Colonic mucosa (tissue), 4 donors: ENCODE measurements around the gene HLCS. TPM values are rescaled to one million over a fixed set of nuclear protein-coding genes. Genes with fewer than 3 reads are reported as not detected.
A peak's percentile ranks its signal among the peaks of the same experiment; 100 is the strongest.

Experiments
- DNase-seq: peaks from one replicate; pipeline ENCODE4 v3.0.0-alpha.2; 2020
- H3K27ac ChIP-seq: fragments of 200-600 bp; one replicate; pipeline ENCODE4 v1.8.0; 2021
- H3K27me3 ChIP-seq: fragments of 200-600 bp; one replicate; pipeline ENCODE4 v1.8.0; 2021
- H3K36me3 ChIP-seq: fragments of 200-600 bp; one replicate; pipeline ENCODE4 v1.8.0; 2021
- H3K4me1 ChIP-seq: fragments of 200-600 bp; one replicate; pipeline ENCODE4 v1.8.0; 2021; ENCODE audit warnings: mild to moderate bottlenecking
- H3K4me3 ChIP-seq: fragments of 200-600 bp; one replicate; pipeline ENCODE4 v1.8.0; 2021
- H3K9ac ChIP-seq, 2 donors: one replicate each; pipeline ENCODE4 v1.7.0; 2013; ENCODE audit warnings: control low read depth in 2 of 2, low read depth in 2 of 2, low read length in 2 of 2
- H3K9me3 ChIP-seq: fragments of 200-600 bp; one replicate; pipeline ENCODE4 v1.8.0; 2021
- intact Hi-C: fragments of 100-400 bp; cut with DNase I; formaldehyde crosslinking; loops from one replicate; pipeline ENCODE4 v1.14.1; 2022
- total RNA-seq, 2 donors: library from RNA; stranded (reverse); fragmentation: NEBNext Ultra II Directional in 1 of 2; extraction: Animal tissue kit (Norgen Biotek cat#: 25700) in 1 of 2; gene quantifications; one replicate each; pipeline ENCODE4 v1.2.1, GENCODE V29; 2021
- TF ChIP-seq, protein P1 (sequence below): fragments of 200-600 bp; IDR thresholded peaks from one replicate; pipeline ENCODE4 v1.8.0; 2022; ENCODE audit warnings: antibody characterized with exemption, mild to moderate bottlenecking
- donor health status: healthy.
- donor health status: DM: no; HTN: no; CAD: no.
- donor health status: DM: no; HTN: no; CAD: no.

Gene HLCS
- total RNA-seq, 2 donors from 2014 or later, result 10.8 to 11.4 TPM

DNA sequence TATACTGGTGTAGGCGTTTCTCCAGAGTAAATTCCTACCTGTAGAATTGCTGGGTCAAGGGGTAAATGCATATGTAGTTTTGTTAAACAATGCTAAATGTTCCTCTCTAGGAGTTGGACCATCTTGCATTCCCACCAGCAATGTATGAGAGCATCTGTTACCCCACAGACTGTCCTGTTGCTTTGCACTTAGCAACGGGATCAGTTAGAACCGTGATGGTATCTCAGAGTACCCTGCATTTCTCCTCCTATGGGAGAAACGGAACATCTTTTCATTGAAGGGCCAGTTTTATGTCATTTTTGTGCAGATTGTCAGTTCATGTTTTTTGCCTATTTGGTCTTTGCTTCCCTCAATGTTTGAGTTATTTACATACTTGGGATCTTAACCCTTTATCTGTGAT, 22.1 kb upstream of the HLCS start:
- no peaks in the 10 kb centered on the region for H3K27me3 ChIP-seq
- H3K27ac ChIP-seq, result no peak overlapping the region
- H3K4me3 ChIP-seq, result no peak overlapping the region
- H3K9me3 ChIP-seq, result no peaks in the 10 kb centered on the region
- TF ChIP-seq, protein P1, sequence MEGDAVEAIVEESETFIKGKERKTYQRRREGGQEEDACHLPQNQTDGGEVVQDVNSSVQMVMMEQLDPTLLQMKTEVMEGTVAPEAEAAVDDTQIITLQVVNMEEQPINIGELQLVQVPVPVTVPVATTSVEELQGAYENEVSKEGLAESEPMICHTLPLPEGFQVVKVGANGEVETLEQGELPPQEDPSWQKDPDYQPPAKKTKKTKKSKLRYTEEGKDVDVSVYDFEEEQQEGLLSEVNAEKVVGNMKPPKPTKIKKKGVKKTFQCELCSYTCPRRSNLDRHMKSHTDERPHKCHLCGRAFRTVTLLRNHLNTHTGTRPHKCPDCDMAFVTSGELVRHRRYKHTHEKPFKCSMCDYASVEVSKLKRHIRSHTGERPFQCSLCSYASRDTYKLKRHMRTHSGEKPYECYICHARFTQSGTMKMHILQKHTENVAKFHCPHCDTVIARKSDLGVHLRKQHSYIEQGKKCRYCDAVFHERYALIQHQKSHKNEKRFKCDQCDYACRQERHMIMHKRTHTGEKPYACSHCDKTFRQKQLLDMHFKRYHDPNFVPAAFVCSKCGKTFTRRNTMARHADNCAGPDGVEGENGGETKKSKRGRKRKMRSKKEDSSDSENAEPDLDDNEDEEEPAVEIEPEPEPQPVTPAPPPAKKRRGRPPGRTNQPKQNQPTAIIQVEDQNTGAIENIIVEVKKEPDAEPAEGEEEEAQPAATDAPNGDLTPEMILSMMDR, result no peak
- DNase-seq, result no peak
- no peaks in the 10 kb centered on the region for H3K36me3 ChIP-seq
- intact Hi-C loops, result no loop called here
- H3K4me1 ChIP-seq, result no peaks in the 10 kb centered on the region
- no peak overlapping the region for H3K9ac ChIP-seq

DNA sequence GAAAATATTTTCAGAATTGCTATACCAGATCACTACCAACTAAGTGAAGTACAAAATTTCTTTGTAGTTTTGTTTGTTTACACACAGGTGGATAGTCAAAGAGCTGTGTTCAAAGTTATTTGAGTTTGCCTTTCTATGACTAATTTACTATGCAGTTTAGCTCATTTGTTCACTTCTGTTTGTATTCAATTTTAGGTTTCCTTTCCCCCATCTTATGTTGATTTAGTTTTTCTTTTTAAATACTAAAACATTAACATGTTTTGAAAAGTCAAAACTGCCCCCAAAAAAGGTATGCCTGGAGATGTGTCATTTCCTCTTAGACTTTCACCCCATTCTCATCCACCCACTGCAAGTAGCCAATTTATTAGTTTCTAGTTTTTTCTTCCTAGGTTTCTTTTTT, 21.4 kb upstream of the HLCS start:
- TF ChIP-seq, protein P1, result no peak
- no peaks in the 10 kb centered on the region for H3K27me3 ChIP-seq
- intact Hi-C loops, result no loop called here
- H3K27ac ChIP-seq, result no peak overlapping the region
- no peaks in the 10 kb centered on the region for H3K9me3 ChIP-seq
- H3K9ac ChIP-seq, result no peak overlapping the region
- no peak for DNase-seq
- H3K4me1 ChIP-seq, result no peaks in the 10 kb centered on the region
- no peak overlapping the region for H3K4me3 ChIP-seq
- no peaks in the 10 kb centered on the region for H3K36me3 ChIP-seq

DNA sequence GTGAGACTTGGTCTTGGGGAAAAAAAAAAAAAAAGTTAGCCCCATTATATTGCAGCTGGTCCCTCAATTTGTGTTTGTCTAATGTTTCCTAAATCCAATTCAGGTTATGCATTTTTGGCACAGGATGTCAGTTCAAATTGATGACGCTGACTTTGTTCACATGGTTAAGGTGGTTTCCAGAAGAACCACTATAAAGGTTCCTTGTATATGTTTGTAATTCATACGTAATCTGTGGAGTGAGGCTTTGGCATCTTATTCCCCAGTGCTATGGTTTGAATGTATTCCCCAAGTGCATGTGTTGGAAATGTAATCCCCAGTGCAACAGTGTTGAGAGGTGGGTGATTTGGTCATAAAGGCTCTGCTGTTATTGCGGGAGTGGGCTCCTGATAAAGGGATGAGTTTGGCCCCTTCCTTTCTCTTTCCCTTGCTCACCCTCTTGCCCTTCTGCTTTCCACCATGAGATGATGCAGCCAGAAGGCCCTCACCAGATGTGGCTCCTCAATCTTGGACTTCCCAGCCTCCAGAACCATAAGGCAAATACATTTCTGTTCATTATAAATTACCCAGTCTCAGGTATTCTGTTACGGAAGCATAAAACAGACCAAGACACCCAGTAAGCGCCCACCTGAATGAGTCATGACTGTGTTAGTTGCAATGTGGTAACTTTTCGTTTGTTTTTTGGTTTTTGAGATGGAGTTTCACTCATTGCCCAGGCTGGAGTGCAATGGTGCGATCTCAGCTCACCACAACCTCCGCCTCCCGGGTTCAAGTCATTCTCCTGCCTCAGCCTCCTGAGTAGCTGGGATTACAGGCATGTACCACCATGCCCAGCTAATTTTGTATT, 19.5 kb upstream of the HLCS start:
- Histone ChIP-seq H3K27ac (no peak overlapping the region), H3K9me3 (no peaks in the 10 kb centered on the region), H3K9ac (no peak overlapping the region), H3K36me3 (no peaks in the 10 kb centered on the region), H3K4me3 (no peak overlapping the region), H3K4me1 (no peaks in the 10 kb centered on the region), H3K27me3 (no peaks in the 10 kb centered on the region)
- no peak for DNase-seq
- intact Hi-C loops, result no loop called here
- TF ChIP-seq, protein P1, result no peak

DNA sequence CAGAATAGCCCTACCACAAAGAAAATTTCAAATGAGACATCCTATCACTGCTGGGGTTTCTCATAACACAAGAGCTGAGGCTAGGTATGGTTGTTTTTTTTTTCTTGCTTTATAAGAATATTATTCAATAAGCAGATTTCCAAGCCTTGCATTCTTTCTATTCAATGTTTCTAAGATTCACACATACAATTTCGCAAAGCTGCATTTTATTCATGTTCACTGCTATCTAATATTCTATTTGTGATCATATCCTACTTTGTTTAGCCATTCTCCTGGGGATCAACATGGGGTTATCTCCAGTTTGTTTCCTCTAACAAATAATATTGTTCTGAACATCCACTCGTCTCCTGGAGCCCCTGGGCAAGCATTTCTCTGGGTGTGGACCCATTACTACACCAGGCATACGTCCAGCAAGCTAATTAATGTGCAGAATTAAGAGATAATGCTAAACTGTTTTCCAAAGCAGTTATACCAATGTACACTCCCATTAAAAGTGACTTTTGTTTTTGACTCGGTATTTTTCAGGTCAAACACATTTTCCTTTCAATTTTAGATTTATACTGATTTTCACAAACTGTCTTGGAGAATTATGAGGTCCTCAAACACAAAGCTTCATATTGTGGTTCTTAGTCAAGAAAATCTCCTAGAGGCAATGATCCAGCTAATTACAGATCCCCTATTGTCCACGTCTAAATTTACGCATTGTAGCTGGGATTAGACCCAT, 15.7 kb upstream of the HLCS start:
- H3K4me3 ChIP-seq, result no peak overlapping the region
- intact Hi-C loops, result no loop called here
- H3K4me1 ChIP-seq, result no peaks in the 10 kb centered on the region
- no peaks in the 10 kb centered on the region for H3K27me3 ChIP-seq
- DNase-seq, result no peak
- H3K9me3 ChIP-seq, result no peaks in the 10 kb centered on the region
- no peaks in the 10 kb centered on the region for H3K36me3 ChIP-seq
- no peak overlapping the region for H3K27ac ChIP-seq
- H3K9ac ChIP-seq, result no peak overlapping the region
- TF ChIP-seq, protein P1, result no peak

DNA sequence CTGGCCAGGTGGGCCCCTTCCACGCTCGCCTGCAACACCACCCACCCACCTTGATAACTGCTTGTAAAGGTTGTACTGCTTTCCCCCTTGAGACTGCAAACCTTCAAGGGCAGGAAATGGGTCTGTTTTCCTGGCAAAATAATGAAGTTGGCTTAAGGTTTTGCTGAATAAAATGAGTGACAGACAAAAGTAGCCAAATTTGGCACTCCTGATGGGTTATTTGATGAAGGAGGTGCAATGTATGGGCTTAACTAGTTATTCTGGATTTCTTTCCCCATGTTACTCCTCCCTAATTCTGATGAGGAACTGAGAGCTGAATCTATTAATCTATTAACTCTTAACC, 14.6 kb upstream of the HLCS start:
- no peak for DNase-seq
- Histone ChIP-seq H3K27ac (no peak overlapping the region), H3K9me3 (no peaks in the 10 kb centered on the region), H3K4me1 (no peaks in the 10 kb centered on the region), H3K27me3 (no peaks in the 10 kb centered on the region), H3K9ac (peak overlapping the region in 1 of 2 donors; percentile 16), H3K4me3 (no peak overlapping the region), H3K36me3 (no peaks in the 10 kb centered on the region)
- intact Hi-C loops, result no loop called here
- TF ChIP-seq, protein P1, result no peak
